ENCODE data around the gene IRF4. TPM values are rescaled to one million over a fixed set of nuclear protein-coding genes. Genes with fewer than 3 reads are reported as not detected.

Gene IRF4
- total RNA-seq, 8 experiments from 2014 or later, result 0.04 to 0.24 (median 0.12) TPM; not detected in 2

- H3K4me3 ChIP-seq, result no peak overlapping the region
- no peak for ATAC-seq (replicated peaks in 6 of 8)
- in situ Hi-C loops (cut with MboI; ENCODE audit: low pct_unique_long_range_greater_than_20kb in 2 of 9, low sequenced_read_pairs in 9 of 9, unreplicated experiment in 9 of 9), result no loop called here
- 28 to 88% (median 66%) methylated on average over 1 to 4 of the region's 4 CpGs; no CpG with 5 or more reads in 1 of the 10 experiments for WGBS, 10 experiments
- no peak overlapping the region for H3K27ac ChIP-seq
- H3K4me1 ChIP-seq (replicated peaks in 1 of 2), result no peaks in the 10 kb centered on the region
These were observed 65.3 kb downstream of the IRF4 start for GRCh38 chr6:456887-457286.

Other genes starting within 250 kb of the IRF4 start
- gene DUSP22, start 99.3 kb upstream of the IRF4 start, total RNA-seq, result 10 to 100 TPM; 17.1 to 46.5 (median 18.5) TPM